Suprapubic skin (tissue), 4 donors: Measurements from ENCODE around the gene SLC44A2.
"Not testable (repeated sequence)": the region's sequence is repeated elsewhere in the genome, so short reads cannot be mapped to it uniquely, and the experiment has no call there.

ENCODE experiments used
- POLR2A ChIP-seq, 2 donors: fragments of 450-650 bp; IDR thresholded peaks; one replicate each; pipeline ENCODE4 v1.6.1; 2017; ENCODE audit warnings: antibody characterized with exemption in 2 of 2, mild to moderate bottlenecking in 2 of 2, moderate library complexity in 2 of 2
- POLR2AphosphoS5 ChIP-seq, 3 donors: sonication (generic); formaldehyde crosslinking; IDR thresholded peaks; one replicate each; pipeline ENCODE4 v1.6.1; 2017; ENCODE audit warnings: antibody characterized with exemption in 3 of 3
- TF ChIP-seq, protein P1 (sequence below), 2 donors: fragments of 200-600 bp in 1 of 2; fragments of 450-650 bp in 1 of 2; sonication (generic) in 1 of 2; IDR thresholded peaks; one replicate each; pipeline ENCODE4 v1.5.1; 2016 to 2019; ENCODE audit warnings: antibody characterized with exemption in 2 of 2, mild to moderate bottlenecking in 1 of 2, moderate library complexity in 1 of 2

DNA sequence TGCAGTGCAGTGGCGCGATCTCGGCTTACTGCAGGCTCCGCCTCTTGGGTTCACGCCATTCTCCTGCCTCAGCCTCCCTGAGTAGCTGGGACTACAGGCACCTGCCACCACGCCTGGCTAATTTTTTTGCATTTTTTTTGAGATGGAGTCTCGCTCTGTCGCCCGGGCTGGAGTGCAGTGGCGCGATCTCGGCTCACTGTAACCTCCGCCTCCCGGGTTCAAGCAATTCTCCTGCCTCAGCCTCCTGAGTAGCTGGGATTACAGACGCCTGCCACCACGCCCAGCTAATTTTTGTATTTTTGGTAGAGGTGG is 37.9 kb downstream of the SLC44A2 start:
- TF ChIP-seq, protein P1, sequence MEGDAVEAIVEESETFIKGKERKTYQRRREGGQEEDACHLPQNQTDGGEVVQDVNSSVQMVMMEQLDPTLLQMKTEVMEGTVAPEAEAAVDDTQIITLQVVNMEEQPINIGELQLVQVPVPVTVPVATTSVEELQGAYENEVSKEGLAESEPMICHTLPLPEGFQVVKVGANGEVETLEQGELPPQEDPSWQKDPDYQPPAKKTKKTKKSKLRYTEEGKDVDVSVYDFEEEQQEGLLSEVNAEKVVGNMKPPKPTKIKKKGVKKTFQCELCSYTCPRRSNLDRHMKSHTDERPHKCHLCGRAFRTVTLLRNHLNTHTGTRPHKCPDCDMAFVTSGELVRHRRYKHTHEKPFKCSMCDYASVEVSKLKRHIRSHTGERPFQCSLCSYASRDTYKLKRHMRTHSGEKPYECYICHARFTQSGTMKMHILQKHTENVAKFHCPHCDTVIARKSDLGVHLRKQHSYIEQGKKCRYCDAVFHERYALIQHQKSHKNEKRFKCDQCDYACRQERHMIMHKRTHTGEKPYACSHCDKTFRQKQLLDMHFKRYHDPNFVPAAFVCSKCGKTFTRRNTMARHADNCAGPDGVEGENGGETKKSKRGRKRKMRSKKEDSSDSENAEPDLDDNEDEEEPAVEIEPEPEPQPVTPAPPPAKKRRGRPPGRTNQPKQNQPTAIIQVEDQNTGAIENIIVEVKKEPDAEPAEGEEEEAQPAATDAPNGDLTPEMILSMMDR (IDR thresholded peaks at IDR 0.05): not testable (repeated sequence)
- TF ChIP-seq POLR2AphosphoS5, POLR2A (IDR thresholded peaks at IDR 0.05): not testable (repeated sequence)
